C4-2B (cell line): ENCODE measurements around the gene TBL2.

Experiments
- CTCF ChIP-seq: fragments of 450-650 bp; conservative IDR thresholded peaks from 2 replicates; pipeline ENCODE4 v1.5.1; 2017; ENCODE audit warnings: mild to moderate bottlenecking
- ZFX ChIP-seq: fragments of 450-650 bp; IDR thresholded peaks from 2 replicates; pipeline ENCODE4 v1.6.1; 2017

- TF ChIP-seq CTCF = no peak
- TF ChIP-seq ZFX = no peak
Observed at GRCh38 chr7:73570521-73570920, 7.9 kb downstream of the TBL2 start.
